GM21526 (cell line): ENCODE measurements around the gene PRKCA.

Experiments
- ATAC-seq: cut with Tn5 transposase; IDR thresholded peaks from one replicate; pipeline ENCODE4 v1.9.1; 2021; ENCODE audit warnings: moderate library complexity; ENCODE audit not compliant: unreplicated experiment, low FRiP score

PRKCA gene

GRCh38 chr17:66496306-66496705, 193.9 kb downstream of the PRKCA start:
- no peak for ATAC-seq

GRCh38 chr17:66498580-66498979, 196.2 kb downstream of the PRKCA start:
- ATAC-seq = no peak

- no peak for ATAC-seq
Measured at GRCh38 chr17:66506641-66507040, 204.2 kb downstream of the PRKCA start.

GRCh38 chr17:66507103-66507923, 204.9 kb downstream of the PRKCA start:
- no peak for ATAC-seq

GRCh38 chr17:66507982-66508760, 205.8 kb downstream of the PRKCA start:
- no peak for ATAC-seq

- no peak for ATAC-seq
Measured at GRCh38 chr17:66508896-66509844, 206.8 kb downstream of the PRKCA start.

GRCh38 chr17:66509926-66510325, 207.5 kb downstream of the PRKCA start:
- no peak for ATAC-seq

- no peak for ATAC-seq
Measured at GRCh38 chr17:66511135-66511534, 208.7 kb downstream of the PRKCA start.

GRCh38 chr17:66514227-66514806, 211.9 kb downstream of the PRKCA start:
- ATAC-seq = no peak

GRCh38 chr17:66515974-66516373, 213.6 kb downstream of the PRKCA start:
- no peak for ATAC-seq

GRCh38 chr17:66517336-66518009, 215.1 kb downstream of the PRKCA start:
- ATAC-seq = no peak

- ATAC-seq = no peak
Measured at GRCh38 chr17:66518108-66518507, 215.7 kb downstream of the PRKCA start.

- no peak for ATAC-seq
Measured at GRCh38 chr17:66518677-66519076, 216.3 kb downstream of the PRKCA start.

- no peak for ATAC-seq
Measured at GRCh38 chr17:66519154-66519553, 216.7 kb downstream of the PRKCA start.

GRCh38 chr17:66520999-66521398, 218.6 kb downstream of the PRKCA start:
- no peak for ATAC-seq

GRCh38 chr17:66522591-66523272, 220.3 kb downstream of the PRKCA start:
- no peak for ATAC-seq

- ATAC-seq = no peak
Measured at GRCh38 chr17:66523378-66524200, 221.2 kb downstream of the PRKCA start.

- no peak for ATAC-seq
Measured at GRCh38 chr17:66524877-66525276, 222.5 kb downstream of the PRKCA start.
